DMS53 (cell line): ENCODE results near the gene SLC9B2.
"Not testable (repeated sequence)": the region's sequence is repeated elsewhere in the genome, so short reads cannot be mapped to it uniquely, and the experiment has no call there.

ENCODE experiments used
- DNase-seq: peaks from one replicate; lab custom pipeline; 2025; lab: John Stamatoyannopoulos, UW

Gene SLC9B2

DNA sequence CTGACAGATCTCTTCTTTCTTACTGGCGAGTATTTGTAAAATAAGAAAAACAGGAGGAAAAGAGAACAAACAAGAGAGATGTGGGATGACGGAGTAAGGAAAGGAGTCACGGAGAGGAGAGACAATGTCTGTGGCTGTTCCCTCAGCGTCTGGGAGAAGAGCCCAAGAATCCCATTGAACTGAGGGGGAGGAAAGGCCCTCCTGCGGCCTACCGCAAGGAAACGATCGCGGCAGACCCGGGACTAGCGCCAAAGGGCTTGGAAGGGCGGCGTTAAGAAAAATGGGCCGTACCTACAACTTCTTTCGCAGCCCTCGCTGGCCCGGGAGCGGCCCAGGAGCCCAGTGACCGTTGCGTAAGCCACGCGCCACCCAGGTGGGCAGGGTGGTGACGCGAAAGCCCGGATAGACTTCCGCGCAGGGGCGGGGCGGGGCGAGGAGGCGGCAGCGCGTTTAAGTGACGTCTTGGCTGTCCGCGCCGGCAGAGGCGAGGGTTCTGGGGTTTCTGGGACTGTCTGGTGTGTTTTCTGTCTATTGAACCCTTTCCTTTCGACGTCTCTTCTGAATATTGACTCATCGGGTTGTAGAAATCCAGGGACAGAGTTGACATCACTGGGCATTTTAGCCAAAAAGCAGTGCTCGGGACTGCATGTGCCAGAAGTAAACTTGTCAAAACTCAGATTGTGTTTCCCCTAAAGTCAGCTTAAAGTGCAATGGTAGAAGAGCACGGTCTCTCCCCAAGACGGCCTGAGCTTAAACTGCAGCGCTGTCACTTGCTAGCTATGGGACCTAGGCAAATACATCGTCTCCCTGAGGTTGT is 57.0 kb downstream of the SLC9B2 start, which contains the start of gene SLC9B1:
Gene SLC9B1 (minus strand): TSS at position 398 of the 817 bp plus-strand sequence. CDS start 27,994 bp downstream, outside the sequence.
- peak; percentile 95 for DNase-seq

- DNase-seq, result peak; percentile 44
Observed at GRCh38 chr4:103018391-103019307, 57.9 kb downstream of the SLC9B2 start.

DNA sequence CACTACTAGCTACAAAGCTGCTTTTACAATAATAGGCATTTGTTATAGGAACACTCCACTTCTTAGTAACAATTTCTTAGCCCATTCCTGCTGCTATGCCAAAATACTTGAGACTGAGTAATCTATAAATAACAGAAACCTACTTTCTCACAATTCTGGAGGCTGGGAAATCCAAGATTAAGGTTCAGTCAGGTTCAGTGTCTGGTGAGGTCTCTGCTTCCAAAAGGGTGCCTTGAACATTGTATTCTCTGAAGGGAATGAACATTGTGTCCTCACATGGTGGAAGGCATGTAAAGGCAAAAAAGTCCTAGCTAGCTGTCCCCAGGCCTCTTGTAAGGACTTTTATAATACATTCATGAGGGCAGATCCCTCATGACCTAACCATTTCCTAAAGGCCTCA is 64.0 kb downstream of the SLC9B2 start:
- DNase-seq, result no peak

- no peak for DNase-seq
Observed at GRCh38 chr4:103012060-103012459, 64.5 kb downstream of the SLC9B2 start.

- no peak for DNase-seq
Observed at GRCh38 chr4:103011378-103012025, 65.1 kb downstream of the SLC9B2 start.

DNA sequence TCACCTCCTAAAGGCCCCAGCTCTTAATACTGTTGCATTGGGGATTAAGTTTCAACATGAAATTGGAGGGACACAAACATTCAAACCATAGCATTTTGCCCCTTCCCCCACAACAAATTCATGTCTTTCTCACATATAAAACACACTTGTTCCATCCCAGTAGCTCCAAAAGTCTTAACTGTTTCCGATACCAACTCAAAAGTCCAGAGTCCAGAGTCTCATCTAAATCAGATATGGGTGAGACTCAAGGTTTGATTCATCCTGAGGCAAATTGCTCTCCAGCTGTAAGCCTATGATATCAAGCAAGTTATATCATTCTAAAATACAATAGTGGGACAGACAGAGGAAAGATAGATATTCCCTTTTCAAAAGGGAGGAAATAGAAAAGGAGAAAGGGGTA is 65.8 kb downstream of the SLC9B2 start:
- no peak for DNase-seq

- peak; percentile 70 for DNase-seq
Observed at GRCh38 chr4:103008875-103009729, 67.5 kb downstream of the SLC9B2 start.

DNA sequence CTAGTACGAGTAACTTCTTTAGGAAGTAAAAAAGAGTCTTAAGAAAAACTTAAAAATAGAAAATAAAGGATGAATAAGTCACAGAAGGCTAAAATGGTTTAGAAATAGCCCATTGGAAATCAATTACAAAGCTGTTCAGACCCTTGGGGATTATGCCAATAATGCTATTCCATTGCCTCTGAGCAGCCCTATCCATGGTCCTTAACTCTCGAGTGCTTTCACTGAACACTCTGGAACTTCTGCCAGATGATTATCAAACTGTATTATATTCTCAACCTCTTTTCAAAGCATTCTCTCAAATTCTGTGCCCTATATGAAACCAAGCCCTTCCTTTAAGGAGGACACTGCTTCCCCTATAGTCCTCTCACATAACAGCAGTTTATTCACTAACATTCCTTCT is 74.0 kb downstream of the SLC9B2 start:
- no peak for DNase-seq

DNA sequence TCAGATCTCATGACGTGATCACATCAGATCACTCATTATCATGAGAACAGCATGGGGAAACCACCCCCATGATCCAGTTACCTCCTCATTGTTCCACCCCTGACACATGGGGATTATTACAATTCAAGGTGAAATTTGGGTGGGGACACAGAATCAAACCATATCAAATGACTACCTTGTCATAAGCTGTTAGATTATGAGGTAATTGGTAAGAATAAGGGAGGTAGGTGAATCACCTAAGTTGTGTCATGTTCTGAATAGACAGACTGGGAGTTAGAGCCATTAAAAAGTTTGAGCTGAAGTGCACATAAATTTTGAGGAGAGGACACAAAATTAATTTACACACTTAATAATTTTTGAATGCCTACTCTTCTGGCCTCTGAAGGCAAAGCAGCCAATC is 81.8 kb downstream of the SLC9B2 start:
- DNase-seq, result no peak

GRCh38 chr4:102993985-102994384 is 82.6 kb downstream of the SLC9B2 start:
- DNase-seq, result not testable (repeated sequence)

- no peak for DNase-seq
Observed at GRCh38 chr4:102988429-102989020, 88.0 kb downstream of the SLC9B2 start.

DNA sequence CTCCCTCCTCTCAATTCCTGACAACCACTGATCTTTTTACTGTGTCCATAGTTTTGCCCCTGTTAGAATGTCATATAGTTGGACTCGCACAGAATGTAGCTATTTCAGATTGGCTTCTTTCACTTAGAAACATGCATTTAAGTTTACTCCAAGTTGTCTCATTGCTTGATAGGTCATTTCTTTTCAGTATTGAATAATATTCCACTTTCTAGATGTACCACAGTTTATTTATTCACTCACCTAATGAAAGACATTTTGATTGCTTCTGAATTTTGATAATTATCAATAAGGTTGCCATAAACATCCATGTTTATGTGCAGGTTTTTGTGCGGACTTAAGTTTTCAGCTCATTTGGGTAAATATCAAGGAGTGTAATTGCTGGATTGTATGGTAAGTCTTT is 95.6 kb downstream of the SLC9B2 start:
- DNase-seq, result no peak
